Tongue (tissue), 2 donors: Measurements from ENCODE around the gene GRIK3. TPM values are rescaled to one million over a fixed set of nuclear protein-coding genes. Genes with fewer than 3 reads are reported as not detected.
"Not testable (repeated sequence)": the region's sequence is repeated elsewhere in the genome, so short reads cannot be mapped to it uniquely, and the experiment has no call there.

ENCODE experiments used
- DNase-seq: peaks from one replicate; pipeline ENCODE4 v3.0.0-alpha.2; 2015
- total RNA-seq: library from RNA; depleted of rRNA; stranded (reverse); fragments of >200 nt; gene quantifications from one replicate; pipeline ENCODE4 v1.2.3, GENCODE V29; 2014

GRIK3 gene
- total RNA-seq, 1 donor from 2014 or later, result 3.2 TPM

- not testable (repeated sequence) for DNase-seq
Measured at GRCh38 chr1:36909359-36909758, 125.0 kb downstream of the GRIK3 start.

GRCh38 chr1:36908096-36908495 is 126.2 kb downstream of the GRIK3 start:
- no peak for DNase-seq

GRCh38 chr1:36906555-36906954 is 127.8 kb downstream of the GRIK3 start:
- no peak for DNase-seq

- DNase-seq, result no peak
Measured at GRCh38 chr1:36905941-36906340, 128.4 kb downstream of the GRIK3 start.

- no peak for DNase-seq
Measured at GRCh38 chr1:36900128-36900527, 134.2 kb downstream of the GRIK3 start.

- not testable (repeated sequence) for DNase-seq
Measured at GRCh38 chr1:36897813-36898212, 136.5 kb downstream of the GRIK3 start.

- no peak for DNase-seq
Measured at GRCh38 chr1:36894824-36895223, 139.5 kb downstream of the GRIK3 start.

- DNase-seq, result no peak
Measured at GRCh38 chr1:36890776-36891175, 143.5 kb downstream of the GRIK3 start.

- DNase-seq, result no peak
Measured at GRCh38 chr1:36889478-36890226, 144.7 kb downstream of the GRIK3 start.

GRCh38 chr1:36888811-36889477 is 145.4 kb downstream of the GRIK3 start:
- DNase-seq, result no peak

GRCh38 chr1:36885540-36886357 is 148.6 kb downstream of the GRIK3 start:
- DNase-seq, result peak; percentile 83

GRCh38 chr1:36884801-36885200 is 149.5 kb downstream of the GRIK3 start:
- DNase-seq, result no peak

GRCh38 chr1:36884029-36884701 is 150.2 kb downstream of the GRIK3 start:
- DNase-seq, result no peak

GRCh38 chr1:36883315-36883949 is 150.9 kb downstream of the GRIK3 start:
- DNase-seq, result no peak

- DNase-seq, result no peak
Measured at GRCh38 chr1:36882536-36883285, 151.6 kb downstream of the GRIK3 start.

GRCh38 chr1:36881541-36881940 is 152.8 kb downstream of the GRIK3 start:
- DNase-seq, result no peak

- no peak for DNase-seq
Measured at GRCh38 chr1:36881068-36881405, 153.3 kb downstream of the GRIK3 start.

- DNase-seq, result no peak
Measured at GRCh38 chr1:36880155-36881067, 153.9 kb downstream of the GRIK3 start.

- DNase-seq, result no peak
Measured at GRCh38 chr1:36879613-36880012, 154.7 kb downstream of the GRIK3 start.

GRCh38 chr1:36876990-36877389 is 157.3 kb downstream of the GRIK3 start:
- DNase-seq, result no peak
